ENCODE data around the gene RNPC3. TPM values are rescaled to one million over a fixed set of nuclear protein-coding genes. Genes with fewer than 3 reads are reported as not detected.
"Not testable (repeated sequence)": the region's sequence is repeated elsewhere in the genome, so short reads cannot be mapped to it uniquely, and the experiment has no call there.

RNPC3 gene
- total RNA-seq, 1 donor from 2014 or later: 2.6 TPM

DNA sequence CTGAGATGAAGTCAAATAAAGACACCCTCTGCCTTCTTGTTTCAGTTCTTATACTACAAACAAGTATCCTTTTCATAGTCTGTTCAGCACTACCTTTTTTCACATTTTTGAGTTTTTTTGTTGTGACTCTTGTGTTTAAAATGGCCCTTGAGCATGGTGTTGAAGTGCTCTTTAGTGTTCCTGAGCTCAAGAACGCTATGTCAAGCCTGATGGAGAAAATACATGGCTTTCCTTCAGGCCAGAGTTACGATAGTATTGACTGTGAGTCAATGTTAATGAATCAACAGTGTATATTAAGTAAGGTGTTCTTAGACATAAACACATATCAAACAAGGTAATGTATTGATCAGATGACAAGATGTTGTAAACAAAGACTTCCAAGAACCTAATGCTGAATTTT is 12.7 kb downstream of the RNPC3 start:
- Histone ChIP-seq H3K4me3 (ENCODE audit: low read depth, low read length) (no peak overlapping the region), H3K36me3 (ENCODE audit: control insufficient read depth, insufficient read depth, low read length) (peaks cover 3% of the 10 kb centered on the region), H3K27me3 (ENCODE audit: control insufficient read depth, insufficient read depth, low read length) (no peaks in the 10 kb centered on the region)
- TF ChIP-seq, protein P1, sequence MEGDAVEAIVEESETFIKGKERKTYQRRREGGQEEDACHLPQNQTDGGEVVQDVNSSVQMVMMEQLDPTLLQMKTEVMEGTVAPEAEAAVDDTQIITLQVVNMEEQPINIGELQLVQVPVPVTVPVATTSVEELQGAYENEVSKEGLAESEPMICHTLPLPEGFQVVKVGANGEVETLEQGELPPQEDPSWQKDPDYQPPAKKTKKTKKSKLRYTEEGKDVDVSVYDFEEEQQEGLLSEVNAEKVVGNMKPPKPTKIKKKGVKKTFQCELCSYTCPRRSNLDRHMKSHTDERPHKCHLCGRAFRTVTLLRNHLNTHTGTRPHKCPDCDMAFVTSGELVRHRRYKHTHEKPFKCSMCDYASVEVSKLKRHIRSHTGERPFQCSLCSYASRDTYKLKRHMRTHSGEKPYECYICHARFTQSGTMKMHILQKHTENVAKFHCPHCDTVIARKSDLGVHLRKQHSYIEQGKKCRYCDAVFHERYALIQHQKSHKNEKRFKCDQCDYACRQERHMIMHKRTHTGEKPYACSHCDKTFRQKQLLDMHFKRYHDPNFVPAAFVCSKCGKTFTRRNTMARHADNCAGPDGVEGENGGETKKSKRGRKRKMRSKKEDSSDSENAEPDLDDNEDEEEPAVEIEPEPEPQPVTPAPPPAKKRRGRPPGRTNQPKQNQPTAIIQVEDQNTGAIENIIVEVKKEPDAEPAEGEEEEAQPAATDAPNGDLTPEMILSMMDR (IDR thresholded peaks at IDR 0.05; ENCODE audit: insufficient read depth, low read length, severe bottlenecking): no peak
- no peak for DNase-seq (ENCODE audit: low read depth)
- FAIRE-seq: no peak

DNA sequence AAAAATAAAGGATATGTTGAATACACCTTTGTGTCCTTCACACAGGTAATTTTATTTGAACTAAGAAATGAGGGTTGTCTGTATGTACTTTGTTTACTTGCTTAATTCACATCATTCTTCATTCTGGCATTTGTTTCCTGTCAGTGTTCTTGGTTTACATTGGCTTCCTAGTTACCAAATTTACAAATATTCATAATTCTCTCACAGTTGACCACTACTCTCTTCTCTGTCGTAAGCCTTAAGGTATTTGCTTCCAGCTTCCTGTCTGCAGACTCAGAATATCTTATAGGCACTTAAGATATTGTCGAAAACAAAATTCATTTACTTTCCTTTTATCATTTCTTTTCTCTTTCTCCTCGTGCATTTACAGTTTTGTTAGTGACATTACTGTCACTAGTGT is 15.9 kb downstream of the RNPC3 start:
- H3K27me3 ChIP-seq (ENCODE audit: control insufficient read depth, insufficient read depth, low read length): no peaks in the 10 kb centered on the region
- peaks cover 4% of the 10 kb centered on the region for H3K36me3 ChIP-seq (ENCODE audit: control insufficient read depth, insufficient read depth, low read length)
- no peak overlapping the region for H3K4me3 ChIP-seq (ENCODE audit: low read depth, low read length)
- DNase-seq (ENCODE audit: low read depth): no peak
- TF ChIP-seq, protein P1 (IDR thresholded peaks at IDR 0.05; ENCODE audit: insufficient read depth, low read length, severe bottlenecking): no peak
- FAIRE-seq: no peak

DNA sequence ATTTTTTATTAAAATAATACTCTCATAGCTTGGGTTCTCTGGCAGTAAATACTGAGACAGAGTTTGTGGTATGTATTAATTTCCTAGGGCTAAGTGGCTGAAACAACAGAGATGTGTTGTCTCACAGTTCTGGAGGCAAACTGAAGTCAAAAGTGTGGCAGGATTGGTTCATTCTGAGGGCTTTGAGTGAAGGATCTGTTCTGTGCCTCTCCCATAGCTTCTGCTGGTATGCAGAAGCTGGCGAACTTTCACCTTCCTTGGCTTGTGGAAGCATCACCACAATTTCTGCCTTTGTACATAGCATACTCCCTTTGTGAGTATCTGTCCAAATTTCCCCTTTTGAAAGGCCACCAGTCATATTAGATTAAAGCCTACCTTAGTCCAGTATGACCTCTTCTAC is 21.0 kb downstream of the RNPC3 start:
- DNase-seq (ENCODE audit: low read depth) (no peak), FAIRE-seq (no peak)
- TF ChIP-seq, protein P1 (IDR thresholded peaks at IDR 0.05; ENCODE audit: insufficient read depth, low read length, severe bottlenecking): no peak
- Histone ChIP-seq H3K4me3 (ENCODE audit: low read depth, low read length) (no peak overlapping the region), H3K27me3 (ENCODE audit: control insufficient read depth, insufficient read depth, low read length) (no peaks in the 10 kb centered on the region), H3K36me3 (ENCODE audit: control insufficient read depth, insufficient read depth, low read length) (peaks cover 6% of the 10 kb centered on the region)

DNA sequence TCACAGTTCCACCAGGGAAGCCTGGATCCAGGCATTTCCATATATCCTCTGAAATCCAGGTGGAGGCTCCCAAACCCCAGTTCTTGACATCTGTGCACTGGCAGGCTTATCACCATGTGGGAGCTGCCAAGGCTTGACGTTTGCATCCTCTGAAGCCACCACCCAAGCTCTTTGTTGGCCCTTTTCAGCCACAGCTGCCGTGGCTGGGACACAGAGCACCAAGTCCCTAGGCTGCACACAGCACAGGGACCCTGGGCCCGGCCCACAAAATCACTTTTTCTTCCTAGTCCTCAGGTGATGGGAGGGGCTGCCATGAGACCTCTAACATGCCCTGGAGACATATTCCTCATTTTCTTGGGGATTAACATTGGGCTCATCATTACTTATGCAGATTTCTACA is 22.3 kb downstream of the RNPC3 start:
- Histone ChIP-seq H3K36me3 (ENCODE audit: control insufficient read depth, insufficient read depth, low read length) (peaks cover 6% of the 10 kb centered on the region), H3K27me3 (ENCODE audit: control insufficient read depth, insufficient read depth, low read length) (no peaks in the 10 kb centered on the region), H3K4me3 (ENCODE audit: low read depth, low read length) (no peak overlapping the region)
- FAIRE-seq: no peak
- no peak for DNase-seq (ENCODE audit: low read depth)
- TF ChIP-seq, protein P1 (IDR thresholded peaks at IDR 0.05; ENCODE audit: insufficient read depth, low read length, severe bottlenecking): no peak

DNA sequence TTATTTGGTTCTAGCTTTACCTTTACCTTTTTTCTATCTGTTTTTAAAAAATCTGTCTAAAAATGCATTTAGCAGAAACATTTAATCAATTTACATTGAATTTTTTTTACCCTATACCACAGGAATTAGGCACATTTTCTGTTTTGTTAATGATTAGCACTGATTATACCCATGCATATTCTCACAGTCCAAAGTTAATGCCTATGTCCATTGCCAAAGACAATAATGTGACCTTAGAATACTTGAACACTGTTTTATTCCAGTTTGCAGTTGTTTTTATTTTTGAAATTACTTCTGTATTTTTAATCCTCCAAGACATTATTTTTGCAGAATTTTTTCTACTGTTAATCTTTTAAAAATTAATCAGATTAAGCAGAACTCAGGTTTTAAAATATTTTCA is 34.9 kb downstream of the RNPC3 start:
- FAIRE-seq: no peak
- DNase-seq (ENCODE audit: low read depth): no peak
- Histone ChIP-seq H3K27me3 (ENCODE audit: control insufficient read depth, insufficient read depth, low read length) (no peaks in the 10 kb centered on the region), H3K4me3 (ENCODE audit: low read depth, low read length) (no peak overlapping the region), H3K36me3 (ENCODE audit: control insufficient read depth, insufficient read depth, low read length) (no peaks in the 10 kb centered on the region)
- TF ChIP-seq, protein P1 (IDR thresholded peaks at IDR 0.05; ENCODE audit: insufficient read depth, low read length, severe bottlenecking): no peak

DNA sequence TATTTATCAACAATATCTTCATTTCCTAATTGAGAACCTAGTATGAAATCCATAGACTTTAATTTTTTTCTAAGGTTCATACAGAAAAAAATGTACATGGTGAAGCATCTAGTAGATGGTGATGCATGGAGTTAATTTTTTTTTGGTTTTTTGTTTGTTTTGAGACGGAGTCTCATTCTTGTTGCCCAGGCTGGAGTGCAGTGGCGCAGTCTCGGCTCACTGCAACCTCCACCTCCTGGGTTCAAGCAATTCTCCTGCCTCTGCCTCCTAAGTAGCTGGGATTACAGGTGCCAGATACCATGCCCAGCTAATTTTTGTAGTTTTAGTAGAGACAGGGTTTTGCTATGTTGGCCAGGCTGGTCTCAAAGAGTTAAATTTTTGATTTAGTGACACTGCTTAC is 35.6 kb downstream of the RNPC3 start:
- DNase-seq (ENCODE audit: low read depth); H3K4me3 ChIP-seq (ENCODE audit: low read depth, low read length); H3K27me3 ChIP-seq (ENCODE audit: control insufficient read depth, insufficient read depth, low read length); H3K36me3 ChIP-seq (ENCODE audit: control insufficient read depth, insufficient read depth, low read length); FAIRE-seq: not testable (repeated sequence)

Data from bronchial epithelial cell (primary cell).